Lower leg skin (tissue), 3 donors: ENCODE data around the gene PDZD2.

ENCODE experiments used
- POLR2A ChIP-seq, 2 donors: fragments of 450-650 bp; IDR thresholded peaks; one replicate each; pipeline ENCODE4 v1.6.1; 2016 to 2017; ENCODE audit warnings: antibody characterized with exemption in 2 of 2, mild to moderate bottlenecking in 1 of 2, moderate library complexity in 1 of 2
- TF ChIP-seq, protein P1 (sequence below), 3 donors: fragments of 450-650 bp; IDR thresholded peaks; one replicate each; pipeline ENCODE4 v1.5.1; 2016; ENCODE audit warnings: antibody characterized with exemption in 3 of 3, mild to moderate bottlenecking in 3 of 3, moderate library complexity in 2 of 3

DNA sequence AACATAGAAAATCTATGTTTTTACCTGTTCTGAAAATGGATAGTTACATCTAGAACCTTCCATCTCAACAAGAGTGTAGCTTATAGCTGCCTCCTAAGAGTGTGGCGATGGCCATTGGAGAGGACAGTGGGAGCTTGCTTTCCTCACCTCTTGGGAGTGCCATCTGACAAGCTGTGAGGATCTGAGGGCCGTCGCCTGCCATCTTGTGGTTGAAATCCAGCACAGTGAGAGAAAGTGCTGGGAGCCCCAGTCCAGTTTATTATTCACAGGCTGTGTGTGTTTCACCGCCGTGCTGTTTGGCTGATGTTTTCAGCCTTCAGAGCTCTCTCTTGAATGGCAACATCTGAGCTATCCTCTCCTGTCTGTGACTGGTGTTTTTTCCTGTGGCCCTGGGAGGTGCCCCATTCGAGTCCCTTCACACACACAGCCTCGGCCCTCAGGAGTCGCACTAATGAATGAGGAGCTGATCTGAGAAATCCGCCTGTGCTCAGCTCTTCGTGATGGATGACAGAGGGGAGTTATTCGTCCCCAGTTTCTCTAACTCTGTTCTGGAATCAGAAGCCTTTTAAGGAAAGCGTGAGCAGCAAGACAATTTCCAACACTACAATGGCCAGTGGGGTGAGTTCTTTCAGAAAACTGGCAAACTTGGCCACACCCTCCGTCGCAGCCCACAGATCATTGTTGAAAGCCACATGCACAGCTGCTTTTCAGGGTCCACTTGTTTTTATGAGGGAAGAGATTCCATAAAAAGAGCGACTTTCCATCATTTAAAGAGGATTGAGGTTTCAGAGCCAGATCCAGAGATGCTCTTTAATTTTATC, 170.3 kb downstream of the PDZD2 start:
- TF ChIP-seq POLR2A (IDR thresholded peaks at IDR 0.05), result no peak
- TF ChIP-seq, protein P1, sequence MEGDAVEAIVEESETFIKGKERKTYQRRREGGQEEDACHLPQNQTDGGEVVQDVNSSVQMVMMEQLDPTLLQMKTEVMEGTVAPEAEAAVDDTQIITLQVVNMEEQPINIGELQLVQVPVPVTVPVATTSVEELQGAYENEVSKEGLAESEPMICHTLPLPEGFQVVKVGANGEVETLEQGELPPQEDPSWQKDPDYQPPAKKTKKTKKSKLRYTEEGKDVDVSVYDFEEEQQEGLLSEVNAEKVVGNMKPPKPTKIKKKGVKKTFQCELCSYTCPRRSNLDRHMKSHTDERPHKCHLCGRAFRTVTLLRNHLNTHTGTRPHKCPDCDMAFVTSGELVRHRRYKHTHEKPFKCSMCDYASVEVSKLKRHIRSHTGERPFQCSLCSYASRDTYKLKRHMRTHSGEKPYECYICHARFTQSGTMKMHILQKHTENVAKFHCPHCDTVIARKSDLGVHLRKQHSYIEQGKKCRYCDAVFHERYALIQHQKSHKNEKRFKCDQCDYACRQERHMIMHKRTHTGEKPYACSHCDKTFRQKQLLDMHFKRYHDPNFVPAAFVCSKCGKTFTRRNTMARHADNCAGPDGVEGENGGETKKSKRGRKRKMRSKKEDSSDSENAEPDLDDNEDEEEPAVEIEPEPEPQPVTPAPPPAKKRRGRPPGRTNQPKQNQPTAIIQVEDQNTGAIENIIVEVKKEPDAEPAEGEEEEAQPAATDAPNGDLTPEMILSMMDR (IDR thresholded peaks at IDR 0.05), result no peak
